ENCODE results near the gene ALG1.
"Not testable (repeated sequence)": the region's sequence is repeated elsewhere in the genome, so short reads cannot be mapped to it uniquely, and the experiment has no call there.

Gene ALG1

GRCh38 chr16:5044581-5044980, 27.1 kb upstream of the ALG1 start:
- DNase-seq (ENCODE audit: low read depth in 1 of 2, low spot score in 1 of 2), result not testable (repeated sequence)

- no peak for DNase-seq (ENCODE audit: low read depth in 1 of 2, low spot score in 1 of 2)
Measured at GRCh38 chr16:5045499-5046115, 26.0 kb upstream of the ALG1 start.

- DNase-seq (ENCODE audit: low read depth in 1 of 2, low spot score in 1 of 2), result no peak
Measured at GRCh38 chr16:5046914-5047313, 24.7 kb upstream of the ALG1 start.

- no peak for DNase-seq (ENCODE audit: low read depth in 1 of 2, low spot score in 1 of 2)
Measured at GRCh38 chr16:5054876-5055865, 16.5 kb upstream of the ALG1 start.

- DNase-seq (ENCODE audit: low read depth in 1 of 2, low spot score in 1 of 2), result no peak
Measured at GRCh38 chr16:5056352-5056751, 15.3 kb upstream of the ALG1 start.

GRCh38 chr16:5058476-5058875, 13.2 kb upstream of the ALG1 start:
- DNase-seq (ENCODE audit: low read depth in 1 of 2, low spot score in 1 of 2), result no peak

GRCh38 chr16:5059386-5060072, 12.1 kb upstream of the ALG1 start:
- DNase-seq (ENCODE audit: low read depth in 1 of 2, low spot score in 1 of 2), result no peak

- DNase-seq (ENCODE audit: low read depth in 1 of 2, low spot score in 1 of 2), result no peak
Measured at GRCh38 chr16:5060073-5060641, 11.5 kb upstream of the ALG1 start.

- no peak for DNase-seq (ENCODE audit: low read depth in 1 of 2, low spot score in 1 of 2)
Measured at GRCh38 chr16:5062051-5062450, 9.6 kb upstream of the ALG1 start.

GRCh38 chr16:5062790-5063765, 8.6 kb upstream of the ALG1 start:
- no peak for DNase-seq (ENCODE audit: low read depth in 1 of 2, low spot score in 1 of 2)

GRCh38 chr16:5064915-5065314, 6.7 kb upstream of the ALG1 start:
- no peak for DNase-seq (ENCODE audit: low read depth in 1 of 2, low spot score in 1 of 2)

GRCh38 chr16:5065326-5065725, 6.3 kb upstream of the ALG1 start:
- DNase-seq (ENCODE audit: low read depth in 1 of 2, low spot score in 1 of 2), result no peak

- DNase-seq (ENCODE audit: low read depth in 1 of 2, low spot score in 1 of 2), result no peak
Measured at GRCh38 chr16:5065813-5066212, 5.8 kb upstream of the ALG1 start, which contains the start of gene C16orf89. Gene C16orf89 (minus strand): TSS chr16:5065956. CDS start chr16:5065908, 48 bp downstream.

GRCh38 chr16:5066511-5066910, 5.1 kb upstream of the ALG1 start:
- no peak for DNase-seq (ENCODE audit: low read depth in 1 of 2, low spot score in 1 of 2)

- DNase-seq (ENCODE audit: low read depth in 1 of 2, low spot score in 1 of 2), result no peak
Measured at GRCh38 chr16:5069048-5069447, 2.6 kb upstream of the ALG1 start.

GRCh38 chr16:5069854-5070253, 1.8 kb upstream of the ALG1 start:
- DNase-seq (ENCODE audit: low read depth in 1 of 2, low spot score in 1 of 2), result no peak

- no peak for DNase-seq (ENCODE audit: low read depth in 1 of 2, low spot score in 1 of 2)
Measured at GRCh38 chr16:5070431-5071186, 1.0 kb upstream of the ALG1 start.

GRCh38 chr16:5071341-5071680, 332 bp upstream of the ALG1 start:
- DNase-seq (ENCODE audit: low read depth in 1 of 2, low spot score in 1 of 2), result no peak

Data from activated CD4-positive, alpha-beta T cell treated with anti-CD3 and anti-CD28 coated beads, Interleukin-2, amount 50 U/mL, for 24 hours (primary cell).